Parathyroid adenoma (tissue), 2 donors: Measurements from ENCODE around the gene PCNT.

Experiments used
- H2AFZ ChIP-seq: fragments of 300-600 bp; sonication (generic); one replicate; pipeline ENCODE4 v1.7.0; 2017; ENCODE audit warnings: antibody characterized with exemption, mild to moderate bottlenecking
- H3K27ac ChIP-seq: fragments of 300-600 bp; sonication (generic); one replicate; pipeline ENCODE4 v1.7.0; 2017
- H3K27me3 ChIP-seq: fragments of 300-600 bp; sonication (generic); one replicate; pipeline ENCODE4 v1.7.0; 2017; ENCODE audit warnings: low read length; ENCODE audit not compliant: control insufficient read depth, insufficient read depth
- H3K36me3 ChIP-seq: fragments of 300-600 bp; sonication (generic); one replicate; pipeline ENCODE4 v1.7.0; 2017; ENCODE audit warnings: low read length; ENCODE audit not compliant: control insufficient read depth, insufficient read depth
- H3K4me1 ChIP-seq: fragments of 300-600 bp; sonication (generic); one replicate; pipeline ENCODE4 v1.7.0; 2017; ENCODE audit warnings: control low read depth
- H3K4me2 ChIP-seq: fragments of 300-600 bp; sonication (generic); one replicate; pipeline ENCODE4 v1.7.0; 2017; ENCODE audit warnings: low read length
- H3K4me3 ChIP-seq: fragments of 300-600 bp; sonication (generic); one replicate; pipeline ENCODE4 v1.7.0; 2017; ENCODE audit warnings: low read depth, low read length
- H3K79me2 ChIP-seq: fragments of 300-600 bp; sonication (generic); one replicate; pipeline ENCODE4 v1.7.0; 2017; ENCODE audit warnings: control low read depth
- H3K9ac ChIP-seq: fragments of 300-600 bp; sonication (generic); one replicate; pipeline ENCODE4 v1.7.0; 2017; ENCODE audit warnings: mild to moderate bottlenecking
- H3K9me3 ChIP-seq: fragments of 300-600 bp; sonication (generic); one replicate; pipeline ENCODE4 v1.7.0; 2017; ENCODE audit warnings: low read length; ENCODE audit not compliant: control insufficient read depth
- CTCF ChIP-seq: fragments of 300-600 bp; sonication (generic); IDR thresholded peaks from one replicate; pipeline ENCODE4 v1.7.0; 2017; ENCODE audit warnings: antibody characterized with exemption, mild to moderate bottlenecking
- donor health status: primary hyperparathyroidism.

Gene PCNT

GRCh38 chr21:46289655-46290179, 34.2 kb upstream of the PCNT start:
- Histone ChIP-seq H3K27ac (no peak overlapping the region), H3K4me2 (no peak overlapping the region), H3K79me2 (no peaks in the 10 kb centered on the region), H3K9me3 (no peaks in the 10 kb centered on the region), H3K27me3 (no peaks in the 10 kb centered on the region), H3K9ac (no peak overlapping the region), H3K36me3 (no peaks in the 10 kb centered on the region), H3K4me3 (no peak overlapping the region), H2AFZ (no peak overlapping the region), H3K4me1 (peaks cover 3% of the 10 kb centered on the region)
- TF ChIP-seq CTCF, result no peak

- TF ChIP-seq CTCF, result no peak
- H3K9ac ChIP-seq, result no peak overlapping the region
- H3K79me2 ChIP-seq, result no peaks in the 10 kb centered on the region
- H3K4me2 ChIP-seq, result no peak overlapping the region
- H3K36me3 ChIP-seq, result no peaks in the 10 kb centered on the region
- no peaks in the 10 kb centered on the region for H3K4me1 ChIP-seq
- H2AFZ ChIP-seq, result no peak overlapping the region
- H3K4me3 ChIP-seq, result no peak overlapping the region
- H3K9me3 ChIP-seq, result no peaks in the 10 kb centered on the region
- no peaks in the 10 kb centered on the region for H3K27me3 ChIP-seq
- no peak overlapping the region for H3K27ac ChIP-seq
These were observed 32.4 kb upstream of the PCNT start for GRCh38 chr21:46291561-46291960.

GRCh38 chr21:46294647-46295176, 29.2 kb upstream of the PCNT start:
- no peaks in the 10 kb centered on the region for H3K36me3 ChIP-seq
- H3K9ac ChIP-seq, result no peak overlapping the region
- no peaks in the 10 kb centered on the region for H3K27me3 ChIP-seq
- no peak overlapping the region for H3K4me2 ChIP-seq
- no peaks in the 10 kb centered on the region for H3K79me2 ChIP-seq
- H2AFZ ChIP-seq, result no peak overlapping the region
- H3K9me3 ChIP-seq, result no peaks in the 10 kb centered on the region
- H3K27ac ChIP-seq, result no peak overlapping the region
- no peak overlapping the region for H3K4me3 ChIP-seq
- H3K4me1 ChIP-seq, result no peaks in the 10 kb centered on the region
- no peak for TF ChIP-seq CTCF

- Histone ChIP-seq H3K27me3 (no peaks in the 10 kb centered on the region), H3K4me3 (no peak overlapping the region), H3K36me3 (no peaks in the 10 kb centered on the region), H2AFZ (no peak overlapping the region), H3K79me2 (no peaks in the 10 kb centered on the region), H3K4me1 (no peaks in the 10 kb centered on the region), H3K27ac (no peak overlapping the region), H3K9ac (no peak overlapping the region), H3K9me3 (no peaks in the 10 kb centered on the region), H3K4me2 (no peak overlapping the region)
- TF ChIP-seq CTCF, result no peak
These were observed 28.7 kb upstream of the PCNT start for GRCh38 chr21:46295177-46295770.
